OCI-LY7 (cell line): ENCODE measurements around the gene CATSPERZ. TPM values are rescaled to one million over a fixed set of nuclear protein-coding genes. Genes with fewer than 3 reads are reported as not detected.

ENCODE experiments used
- BruUV-seq: library from RNA; stranded (reverse); fragments of 400-500 nt; replicated peaks from 2 replicates; lab custom pipeline; 2021; lab: Mats Ljungman, UMichigan
- CTCF ChIA-PET: fragments of 300-600 bp; sonication (Branson Sonifier 250); formaldehyde crosslinking; loops from one replicate; lab custom pipeline; 2022; ENCODE audit warnings: antibody characterized with exemption; ENCODE audit not compliant: unreplicated experiment; lab: Charles Lee
- POLR2A ChIA-PET: fragments of 300-600 bp; sonication (Branson Sonifier 250); formaldehyde crosslinking; loops from one replicate; lab custom pipeline; 2022; ENCODE audit warnings: antibody characterized with exemption; lab: Charles Lee
- DNase-seq: peaks from one replicate; pipeline ENCODE4 v3.0.0-alpha.2; 2015; ENCODE audit warnings: low spot score
- H2AFZ ChIP-seq: fragments of 200-600 bp; sonication (generic), shearing (Covaris generic); 2 replicates; pipeline ENCODE4 v1.6.1; 2014; ENCODE audit warnings: mild to moderate bottlenecking, antibody characterized with exemption, low read length, moderate library complexity
- H3K27ac ChIP-seq: fragments of 200-600 bp; sonication (generic); 2 replicates; pipeline ENCODE4 v1.5.1; 2014; ENCODE audit warnings: mixed run types, low read depth, mild to moderate bottlenecking, moderate library complexity, low read length, inconsistent platforms; ENCODE audit not compliant: poor library complexity, severe bottlenecking
- H3K36me3 ChIP-seq: fragments of 200-600 bp; sonication (generic); 2 replicates; pipeline ENCODE4 v1.6.1; 2014; ENCODE audit warnings: mild to moderate bottlenecking, antibody characterized with exemption, low read length, moderate library complexity, mixed read lengths; ENCODE audit not compliant: insufficient read depth
- H3K4me1 ChIP-seq: fragments of 200-600 bp; sonication (generic); 2 replicates; pipeline ENCODE4 v1.5.1; 2014; ENCODE audit warnings: mild to moderate bottlenecking, low read length; ENCODE audit not compliant: insufficient read depth, poor library complexity, severe bottlenecking
- H3K4me2 ChIP-seq: fragments of 200-600 bp; sonication (generic); 2 replicates; pipeline ENCODE4 v1.6.1; 2014; ENCODE audit warnings: mild to moderate bottlenecking, low read length
- H3K4me3 ChIP-seq: fragments of 200-600 bp; sonication (generic); 2 replicates; pipeline ENCODE4 v1.5.1; 2014; ENCODE audit warnings: mild to moderate bottlenecking, low read depth, low read length; ENCODE audit not compliant: poor library complexity, severe bottlenecking
- H3K79me2 ChIP-seq: fragments of 200-600 bp; sonication (generic); 2 replicates; pipeline ENCODE4 v1.6.1; 2016; ENCODE audit warnings: low read depth, mild to moderate bottlenecking, low read length, moderate library complexity, mixed read lengths; ENCODE audit not compliant: insufficient read depth
- H3K9me2 ChIP-seq: fragments of 200-600 bp; sonication (generic); 2 replicates; pipeline ENCODE4 v1.6.1; 2016; ENCODE audit warnings: mild to moderate bottlenecking, low read length, mixed read lengths; ENCODE audit not compliant: insufficient read depth
- H3K9me3 ChIP-seq: fragments of 200-600 bp; sonication (generic); 2 replicates; pipeline ENCODE4 v1.6.1; 2014; ENCODE audit warnings: mild to moderate bottlenecking, mixed run types, low read length, mixed read lengths
- H4K20me1 ChIP-seq: fragments of 200-600 bp; sonication (generic); 2 replicates; pipeline ENCODE4 v1.6.1; 2014; ENCODE audit warnings: mild to moderate bottlenecking, antibody characterized with exemption, low read length, moderate library complexity, mixed read lengths; ENCODE audit not compliant: insufficient read depth
- EZH2phosphoT487 ChIP-seq: fragments of 200-600 bp; sonication (generic); IDR thresholded peaks from 2 replicates; pipeline ENCODE4 v1.6.1; 2018; ENCODE audit warnings: low read depth, borderline replicate concordance, mild to moderate bottlenecking, mixed run types, antibody characterized with exemption, low read length, moderate library complexity, mixed read lengths
- intact Hi-C: fragments of 100-400 bp; cut with micrococcal nuclease; formaldehyde crosslinking; loops from one replicate; pipeline ENCODE4 v1.10.0; 2022; ENCODE audit not compliant: unreplicated experiment
- total RNA-seq, 2 experiments: library from RNA; depleted of rRNA in 1 of 2; stranded (reverse); fragments of >200 nt in 1 of 2; shearing (Covaris generic) in 1 of 2; gene quantifications; 2 replicates each; pipeline ENCODE4 v1.2.3, GENCODE V29; 2014 to 2022
- TF ChIP-seq, protein P1 (sequence below): fragments of 200-600 bp; sonication (generic); conservative IDR thresholded peaks from 2 replicates; pipeline ENCODE4 v1.5.1; 2014; ENCODE audit warnings: mild to moderate bottlenecking, antibody characterized with exemption, low read length, moderate library complexity, mixed read lengths

Gene CATSPERZ
- total RNA-seq, 2 experiments from 2014 or later: 0.38 TPM; not detected in 1

DNA sequence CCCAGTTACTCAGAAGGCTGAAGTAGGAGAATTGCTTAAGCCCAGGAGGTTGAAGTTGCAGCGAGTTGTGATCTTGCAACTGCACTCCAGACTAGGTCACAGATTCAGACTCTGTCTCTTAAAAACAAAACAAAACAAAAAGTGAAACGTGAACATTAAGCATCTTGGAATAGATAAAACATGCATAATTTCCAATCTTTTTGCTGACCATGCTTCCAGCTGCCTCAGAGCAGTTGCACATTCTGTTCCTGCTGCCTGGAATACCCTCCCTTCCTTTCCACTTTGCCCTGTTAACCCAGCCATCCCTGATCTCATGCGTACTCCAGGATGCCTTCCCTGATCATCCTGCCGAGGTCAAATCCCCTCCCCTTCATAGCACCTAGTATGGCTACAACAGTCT, 39.1 kb downstream of the CATSPERZ start:
- H3K79me2 ChIP-seq: peaks cover 10% of the 10 kb centered on the region; the same call in 1 of the 2 replicates
- CTCF ChIA-PET: no interaction called here
- no peaks in the 10 kb centered on the region for H3K9me2 ChIP-seq
- POLR2A ChIA-PET: interaction anchor here (0.9 to 3.6 kb wide), 4 partner anchors 14 to 22 kb away, joined by 3 to 22 read pairs (median 7); partner anchors contain the start of genes PRDX5 and TRMT112
- TSS peak; percentile 68 for BruUV-seq
- DNase-seq: no peak
- H2AFZ ChIP-seq: no peak overlapping the region; the same call in 1 of the 2 replicates
- H3K4me1 ChIP-seq: peaks cover 61% of the 10 kb centered on the region
- TF ChIP-seq, protein P1, sequence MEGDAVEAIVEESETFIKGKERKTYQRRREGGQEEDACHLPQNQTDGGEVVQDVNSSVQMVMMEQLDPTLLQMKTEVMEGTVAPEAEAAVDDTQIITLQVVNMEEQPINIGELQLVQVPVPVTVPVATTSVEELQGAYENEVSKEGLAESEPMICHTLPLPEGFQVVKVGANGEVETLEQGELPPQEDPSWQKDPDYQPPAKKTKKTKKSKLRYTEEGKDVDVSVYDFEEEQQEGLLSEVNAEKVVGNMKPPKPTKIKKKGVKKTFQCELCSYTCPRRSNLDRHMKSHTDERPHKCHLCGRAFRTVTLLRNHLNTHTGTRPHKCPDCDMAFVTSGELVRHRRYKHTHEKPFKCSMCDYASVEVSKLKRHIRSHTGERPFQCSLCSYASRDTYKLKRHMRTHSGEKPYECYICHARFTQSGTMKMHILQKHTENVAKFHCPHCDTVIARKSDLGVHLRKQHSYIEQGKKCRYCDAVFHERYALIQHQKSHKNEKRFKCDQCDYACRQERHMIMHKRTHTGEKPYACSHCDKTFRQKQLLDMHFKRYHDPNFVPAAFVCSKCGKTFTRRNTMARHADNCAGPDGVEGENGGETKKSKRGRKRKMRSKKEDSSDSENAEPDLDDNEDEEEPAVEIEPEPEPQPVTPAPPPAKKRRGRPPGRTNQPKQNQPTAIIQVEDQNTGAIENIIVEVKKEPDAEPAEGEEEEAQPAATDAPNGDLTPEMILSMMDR: no peak
- TF ChIP-seq EZH2phosphoT487: no peak
- peaks cover 26% of the 10 kb centered on the region for H3K36me3 ChIP-seq
- peak overlapping the region; percentile 90 for H3K4me2 ChIP-seq
- H3K4me3 ChIP-seq: peak overlapping the region; percentile 74
- H3K9me3 ChIP-seq: no peaks in the 10 kb centered on the region
- intact Hi-C loops: no loop called here
- H3K27ac ChIP-seq: peak overlapping the region; percentile 80
- H4K20me1 ChIP-seq: no peaks in the 10 kb centered on the region

DNA sequence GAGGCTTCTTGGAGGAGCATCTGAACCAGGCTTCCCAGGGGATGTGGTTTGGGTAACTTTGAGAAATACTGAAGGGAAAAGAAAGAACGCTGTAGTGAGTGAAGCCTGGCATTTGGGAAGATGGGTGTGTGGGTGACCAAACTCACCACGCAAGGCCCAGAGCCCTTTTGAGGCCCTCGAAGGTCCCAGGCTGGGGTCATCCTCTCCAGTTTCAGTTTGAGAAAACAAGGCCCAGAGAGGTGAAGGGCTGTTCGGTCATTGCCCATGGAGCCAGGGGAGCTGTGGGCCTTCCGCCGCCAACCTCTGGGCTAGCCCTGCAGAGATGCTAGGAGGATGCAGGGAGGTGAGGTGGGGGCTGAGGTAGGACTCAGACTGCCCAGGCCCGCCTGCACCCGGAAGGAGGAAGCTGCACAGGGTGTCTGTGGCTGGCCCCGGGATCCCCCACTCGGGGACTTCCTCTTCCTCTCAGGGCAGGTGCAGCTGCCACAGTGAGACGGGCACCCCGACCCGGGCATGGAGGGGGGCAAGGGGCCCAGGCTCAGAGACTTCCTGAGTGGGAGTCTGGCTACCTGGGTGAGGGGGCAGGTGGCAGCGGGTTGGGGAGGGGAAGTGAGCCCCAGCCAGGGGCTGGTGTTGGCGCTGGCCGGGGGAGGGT, 39.7 kb downstream of the CATSPERZ start, which contains the start of gene CCDC88B:
Gene CCDC88B (plus strand): TSS at position 451 of the 655 bp plus-strand sequence. CDS start 63 bp downstream, at position 514.
- no peaks in the 10 kb centered on the region for H4K20me1 ChIP-seq
- no peaks in the 10 kb centered on the region for H3K9me2 ChIP-seq
- TF ChIP-seq EZH2phosphoT487: no peak
- TF ChIP-seq, protein P1: no peak
- H3K27ac ChIP-seq: peak within 1 kb of the TSS; percentile 80
- peak; percentile 92 for DNase-seq
- no peaks in the 10 kb centered on the region for H3K9me3 ChIP-seq
- H3K4me2 ChIP-seq: peak within 1 kb of the TSS; percentile 90
- ChIA-PET CTCF (no interaction called here), POLR2A (interaction anchor here (1.2 to 3.6 kb wide), 2 partner anchors 15 to 23 kb away, joined by 5 to 22 read pairs; partner anchors contain the start of genes PRDX5 and TRMT112)
- H3K4me1 ChIP-seq: peaks cover 57% of the 10 kb centered on the region
- no TSS peak for BruUV-seq
- H3K4me3 ChIP-seq: peak within 1 kb of the TSS; percentile 74
- peaks cover 10% of the 10 kb centered on the region; the same call in 1 of the 2 replicates for H3K79me2 ChIP-seq
- intact Hi-C loops: loop anchor here (1.0 to 2.0 kb wide), 3 partner anchors 21 to 69 kb away; partner anchors contain the start of genes ESRRA and PRDX5
- peaks cover 25% of the 10 kb centered on the region for H3K36me3 ChIP-seq
- peak within 1 kb of the TSS; percentile 26; the same call in 1 of the 2 replicates for H2AFZ ChIP-seq
